K562 (cell line): ENCODE measurements around the gene PRC1. TPM values are rescaled to one million over a fixed set of nuclear protein-coding genes. Genes with fewer than 3 reads are reported as not detected.

Experiments
- CAMTA2 ChIP-seq: fragments of 250-450 bp; sonication (Bioruptor Pico); conservative IDR thresholded peaks from 2 replicates; pipeline ENCODE4 v1.5.1; 2022
- FOSL1 ChIP-seq: fragments of 200-800 bp; sonication (Bioruptor generic); conservative IDR thresholded peaks from 2 replicates; pipeline ENCODE4 v1.6.1; 2016; ENCODE audit warnings: missing genetic modification characterization, missing compliant biosample characterization
- FUS ChIP-seq: fragments of 200-400 bp; formaldehyde crosslinking; optimal IDR thresholded peaks from 2 replicates; pipeline ENCODE3; 2017; ENCODE audit warnings: low read depth, low read length
- GTF2F1 ChIP-seq: IDR thresholded peaks from 2 replicates; pipeline ENCODE4 v1.6.1; 2011; ENCODE audit warnings: low read depth, low read length, improper control_type of control experiment
- NFRKB ChIP-seq: fragments of 450-650 bp; IDR thresholded peaks from 2 replicates; pipeline ENCODE4 v1.6.1; 2016; ENCODE audit warnings: low read depth
- SMARCA5 ChIP-seq: fragments of 450-650 bp; IDR thresholded peaks from 2 replicates; pipeline ENCODE4 v1.6.1; 2016
- SNRNP70 ChIP-seq: fragments of 200-400 bp; formaldehyde crosslinking; optimal IDR thresholded peaks from 2 replicates; pipeline ENCODE3; 2017; ENCODE audit warnings: low read depth, low read length
- ZBTB11 ChIP-seq, 3 experiments: fragments of 200-800 bp in 1 of 3; fragments of 250-450 bp in 1 of 3; fragments of 450-650 bp in 1 of 3; sonication (Bioruptor Pico) in 1 of 3; sonication (Bioruptor generic) in 1 of 3; formaldehyde crosslinking in 1 of 3; IDR thresholded peaks; 2 replicates each; pipeline versions ENCODE4 v1.6.1 to v1.8.0; 2016 to 2022; ENCODE audit warnings: mild to moderate bottlenecking in 2 of 3, missing genetic modification characterization in 2 of 3, missing compliant biosample characterization in 1 of 3, moderate library complexity in 1 of 3
- ZNF354B ChIP-seq: fragments of 250-450 bp; sonication (Bioruptor Pico); IDR thresholded peaks from 2 replicates; pipeline ENCODE4 v1.4.0; 2020
- ZNF609 ChIP-seq: sonication (generic); formaldehyde crosslinking; IDR thresholded peaks from 2 replicates; pipeline ENCODE4 v1.8.1; 2023; ENCODE audit warnings: missing genetic modification reagents, mild to moderate bottlenecking, borderline replicate concordance
- ZNF785 ChIP-seq: fragments of 250-450 bp; sonication (Bioruptor Pico); IDR thresholded peaks from 2 replicates; pipeline ENCODE4 v1.4.0; 2020; ENCODE audit warnings: mild to moderate bottlenecking
- polyA plus RNA-seq, 8 experiments: library from polyadenylated mRNA; depleted of rRNA in 4 of 8; stranded (reverse) in 5 of 8; unstranded in 3 of 8; fragments of >200 nt; fragmentation: Nextera tagmentation in 2 of 8; fragmentation: Illumina TruSeq in 1 of 8; extraction: Ambion mirVana in 2 of 8; extraction: Trizol in 1 of 8; gene quantifications; 2 replicates each; pipeline versions ENCODE4 v1.2.1 to v1.2.3, GENCODE V29; 2011 to 2014; ENCODE audit warnings: inconsistent platforms in 1 of 8, missing spikeins in 1 of 8
- total RNA-seq, 7 experiments: library from RNA; depleted of rRNA in 6 of 7; stranded (reverse); fragments of >200 nt in 6 of 7; fragmentation: Illumina TruSeq in 2 of 7; extraction: Trizol in 2 of 7; gene quantifications; 2 replicates each; pipeline versions ENCODE4 v1.2.1 to v1.2.3, GENCODE V29; 2011 to 2021; ENCODE audit warnings: low replicate concordance in 1 of 7

The PRC1 gene
- total and polyA plus RNA-seq, 9 of the 15 experiments (the other 6 are each of a cell fraction or from before 2014, with no cell fraction given): 156 to 391 (median 240) TPM

- TF ChIP-seq ZNF609 (CRISPR knock-in tag): no peak
- TF ChIP-seq NFRKB: peak; percentile 72
- TF ChIP-seq ZNF785: no peak
- no peak for TF ChIP-seq FOSL1 (tag)
- 0 out of 2 replicates have a peak, but pooled peaks have one; percentile 16 for TF ChIP-seq GTF2F1
- TF ChIP-seq ZBTB11 (CRISPR knock-in tag; IDR thresholded peaks at IDR 0.05): peak in 2 of 3 experiments; percentile 47 to 72; a peak in 1 of 6 replicates
- TF ChIP-seq SNRNP70: no peak
- no peak for TF ChIP-seq CAMTA2
- no peak for TF ChIP-seq SMARCA5
- peak; percentile 28 for TF ChIP-seq FUS
- 0 out of 2 replicates have a peak, but pooled peaks have one; percentile 5 for TF ChIP-seq ZNF354B
Measured at GRCh38 chr15:90931828-90932659, 62.3 kb downstream of the PRC1 start, which contains the start of gene HDDC3 (continued).
